Measurements from ENCODE around the gene CDX1.
A peak's percentile ranks its signal among the peaks of the same experiment; 100 is the strongest.
"Not testable (repeated sequence)": the region's sequence is repeated elsewhere in the genome, so short reads cannot be mapped to it uniquely, and the experiment has no call there.

CDX1 gene

DNA sequence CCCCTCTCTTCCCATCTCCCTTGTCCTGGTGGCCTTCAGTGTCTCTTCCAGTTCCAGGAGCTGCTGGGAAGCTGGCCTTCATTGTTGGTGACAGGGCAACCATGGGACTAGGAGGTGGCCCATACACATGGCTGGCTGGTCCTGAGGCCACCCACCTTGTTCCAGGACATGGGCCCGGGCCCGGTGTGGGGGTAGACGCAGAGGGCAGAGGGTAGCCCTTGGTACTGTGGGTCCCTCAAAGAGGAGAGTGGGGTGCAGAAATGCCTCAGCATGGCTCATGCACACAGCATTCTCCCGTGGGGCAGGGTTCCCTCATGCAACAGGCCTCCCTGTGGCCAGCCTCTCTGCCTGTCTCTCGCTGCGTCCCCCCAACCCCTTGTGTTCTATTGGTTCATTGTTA, 44.1 kb downstream of the CDX1 start:
- DNase-seq, result no peak

DNA sequence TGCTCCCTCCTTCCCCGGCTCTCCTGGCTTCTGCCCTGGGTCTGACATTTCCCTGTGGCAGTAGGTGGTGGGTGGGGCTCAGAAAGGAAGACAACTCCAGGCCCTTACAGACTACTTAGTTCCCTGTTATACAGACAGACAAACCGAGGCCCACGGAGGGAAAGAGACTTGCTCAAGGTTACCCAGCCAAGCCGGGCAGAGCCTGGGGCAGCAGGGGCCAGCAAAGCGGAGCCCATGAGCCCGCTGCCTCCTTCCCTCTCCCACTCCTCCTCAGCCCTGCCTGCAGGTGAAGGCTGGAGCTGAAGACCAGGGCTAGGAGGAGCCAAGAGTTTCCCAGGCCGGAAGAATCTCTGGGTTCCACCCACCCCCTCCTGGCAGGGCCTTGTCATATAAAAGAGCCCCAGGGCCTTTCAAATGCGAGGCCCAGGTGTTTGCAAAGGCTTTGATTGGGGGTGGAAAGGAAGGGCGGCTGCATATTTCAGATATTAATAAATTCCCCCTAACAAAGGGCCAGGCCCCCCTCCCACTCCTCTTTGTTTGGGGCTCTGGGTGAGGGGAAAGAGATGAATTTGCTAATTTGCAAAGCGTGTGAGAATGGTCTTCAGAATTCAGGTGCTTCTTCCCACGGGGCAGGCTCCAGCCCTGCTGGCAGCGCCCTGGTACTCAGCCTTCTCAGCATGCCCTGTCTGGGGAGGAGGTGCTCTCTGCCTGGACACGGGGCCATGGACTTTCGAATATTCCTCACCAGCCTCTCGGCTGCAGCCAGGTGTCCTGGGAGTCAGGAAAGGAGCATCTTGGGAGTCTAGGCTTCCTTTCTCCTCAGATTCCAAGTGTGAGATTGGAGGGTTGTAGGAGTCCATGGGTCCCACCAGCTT, 44.8 kb downstream of the CDX1 start:
- no peak for DNase-seq

GRCh38 chr5:150213530-150213929, 47.0 kb downstream of the CDX1 start:
- no peak for DNase-seq

DNA sequence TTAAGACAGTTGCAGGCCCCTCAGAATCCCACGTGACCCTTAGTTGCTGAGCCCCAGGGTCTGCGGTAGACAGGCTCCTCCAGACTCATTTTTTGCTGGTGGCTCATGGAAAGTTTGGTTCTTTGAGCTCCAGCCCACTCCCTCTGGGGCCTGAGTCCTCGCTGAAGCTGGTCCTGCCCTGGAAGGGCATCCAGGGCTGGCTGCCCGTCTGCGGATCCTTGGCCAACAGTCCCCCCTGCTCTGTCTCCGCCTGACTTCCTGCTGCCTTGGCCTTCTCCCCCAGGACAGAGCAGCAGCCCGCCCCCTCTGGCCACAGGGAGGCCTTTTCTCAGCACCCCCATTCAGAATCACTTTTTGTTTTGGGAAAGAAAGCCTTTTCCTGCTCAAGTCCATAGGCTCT, 47.7 kb downstream of the CDX1 start:
- DNase-seq, result no peak

DNA sequence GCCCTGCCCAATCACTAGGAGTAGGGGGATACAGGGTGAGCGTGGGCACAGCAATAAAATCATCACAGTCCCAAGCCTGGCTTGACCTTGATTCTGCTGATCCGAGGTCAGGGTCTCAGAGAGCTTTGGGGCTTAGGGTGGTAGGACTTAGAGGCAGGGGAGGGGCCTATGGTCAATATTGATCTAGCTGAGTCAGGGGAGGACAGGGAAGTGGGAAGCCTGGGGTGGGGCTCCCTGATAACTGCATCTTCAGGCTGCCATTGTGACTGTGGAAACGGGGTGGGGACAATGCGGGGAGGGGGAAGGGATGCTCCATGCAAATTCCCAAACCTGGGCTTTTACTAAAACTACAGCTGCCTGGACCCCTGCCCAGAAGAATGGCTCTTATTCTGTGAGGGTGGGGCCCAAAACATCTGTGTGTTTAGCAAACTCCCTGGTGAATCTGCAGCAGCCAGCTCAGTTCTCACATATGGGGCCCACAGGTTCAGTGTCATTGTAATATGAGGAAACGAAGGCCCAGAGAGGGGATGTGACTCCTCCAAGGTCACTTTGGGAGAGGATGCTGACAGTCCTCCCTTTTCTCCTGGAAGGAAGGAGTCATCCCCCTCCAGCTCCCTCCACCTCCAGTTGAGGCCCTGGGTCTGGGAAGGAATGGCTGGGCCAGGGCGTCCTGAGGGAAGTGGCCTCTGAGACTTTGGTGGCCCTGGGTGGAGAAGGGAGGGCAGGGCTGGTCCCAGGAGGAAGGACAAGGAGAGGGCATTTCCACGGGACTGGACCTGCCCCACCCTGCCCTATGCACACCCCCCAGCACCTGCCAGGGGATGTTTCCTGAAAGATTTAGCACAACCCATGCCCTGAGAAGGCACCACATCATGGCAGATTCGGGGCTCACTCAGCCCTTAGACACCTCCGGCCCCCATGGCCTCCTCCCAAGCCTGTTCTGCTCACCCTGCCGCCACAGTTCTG, 49.7 kb downstream of the CDX1 start:
- DNase-seq, result no peak

DNA sequence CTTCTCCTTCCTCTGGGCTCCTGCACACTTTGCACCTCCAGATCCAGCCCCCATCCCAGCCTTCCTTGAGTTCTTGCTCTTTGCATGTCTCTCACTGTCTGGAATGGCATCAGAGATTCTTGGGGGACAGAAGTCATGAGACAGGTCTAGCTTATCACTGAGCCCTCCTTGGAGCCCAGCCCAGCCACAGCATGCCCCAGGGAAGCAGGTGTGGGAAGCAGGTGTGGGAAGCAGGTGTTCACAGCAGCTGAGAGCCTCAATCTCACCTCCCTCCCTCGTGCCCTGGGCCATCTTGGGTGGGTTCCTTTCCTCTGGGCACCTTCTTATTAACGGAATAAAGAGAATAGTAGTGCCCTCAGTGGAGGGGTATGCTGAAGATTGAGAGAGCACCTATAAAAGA, 50.5 kb downstream of the CDX1 start:
- DNase-seq, result no peak

DNA sequence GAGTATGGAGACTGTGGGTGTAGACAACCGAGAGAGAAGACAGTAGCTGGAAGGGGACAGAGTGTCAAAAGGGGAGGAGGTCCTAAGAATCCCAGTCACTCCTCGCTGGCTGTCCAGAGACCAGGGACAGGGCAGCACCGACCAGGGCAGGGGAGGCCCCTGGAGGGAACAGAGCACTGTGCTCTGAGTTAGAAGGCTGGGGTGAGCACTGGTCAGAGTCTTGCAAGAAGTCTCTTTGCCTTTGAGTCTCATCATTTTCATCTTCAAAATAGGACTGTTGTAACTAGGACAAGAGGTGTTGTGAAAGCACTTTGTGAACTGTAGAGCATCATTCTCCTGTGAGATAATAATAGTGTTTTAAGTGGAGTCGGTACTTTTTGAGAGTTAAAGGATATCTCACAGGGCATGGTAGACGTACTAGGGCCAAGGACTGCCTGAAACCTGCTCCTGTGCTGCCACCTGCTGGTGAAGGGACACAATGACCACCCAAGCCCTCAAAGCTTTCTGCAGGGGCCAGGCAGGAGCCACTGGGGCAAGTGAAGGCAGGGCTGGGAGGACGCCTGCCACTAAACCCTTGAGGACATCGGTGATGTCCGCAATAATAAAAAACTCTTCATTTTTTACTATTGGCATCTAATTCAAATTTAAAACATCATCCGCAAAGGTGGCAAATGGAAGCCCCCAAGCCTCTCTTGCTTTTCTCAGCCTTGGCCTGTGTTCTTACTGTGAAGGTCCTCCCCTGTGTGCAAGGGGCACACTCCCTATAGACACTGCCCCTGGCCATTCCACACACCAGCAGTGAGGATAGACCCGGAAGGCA, 51.5 kb downstream of the CDX1 start:
- DNase-seq, result peak; percentile 80 to 84

DNA sequence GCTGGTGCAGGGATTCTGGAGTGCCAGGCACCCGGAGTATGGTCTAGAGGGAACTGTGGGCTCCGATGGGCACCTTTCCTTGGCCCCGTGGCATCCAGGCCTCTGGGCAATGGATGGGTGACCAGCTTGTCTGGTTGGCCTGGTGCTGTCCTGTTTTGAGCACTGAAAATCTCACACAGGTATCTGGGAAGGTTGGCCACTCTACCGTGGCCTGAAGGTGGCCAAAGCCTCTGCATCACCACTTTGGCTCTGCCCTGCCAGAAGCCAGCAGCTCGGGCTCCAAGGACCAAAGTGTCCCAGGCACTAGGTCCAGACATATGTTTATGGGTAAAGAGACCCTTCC, 52.1 kb downstream of the CDX1 start:
- no peak for DNase-seq

- DNase-seq, result no peak
Observed at GRCh38 chr5:150219142-150219541, 52.6 kb downstream of the CDX1 start.

GRCh38 chr5:150219861-150220260, 53.3 kb downstream of the CDX1 start:
- no peak for DNase-seq

GRCh38 chr5:150221471-150221870, 54.9 kb downstream of the CDX1 start:
- no peak for DNase-seq

GRCh38 chr5:150222906-150223305, 56.3 kb downstream of the CDX1 start:
- no peak for DNase-seq

DNA sequence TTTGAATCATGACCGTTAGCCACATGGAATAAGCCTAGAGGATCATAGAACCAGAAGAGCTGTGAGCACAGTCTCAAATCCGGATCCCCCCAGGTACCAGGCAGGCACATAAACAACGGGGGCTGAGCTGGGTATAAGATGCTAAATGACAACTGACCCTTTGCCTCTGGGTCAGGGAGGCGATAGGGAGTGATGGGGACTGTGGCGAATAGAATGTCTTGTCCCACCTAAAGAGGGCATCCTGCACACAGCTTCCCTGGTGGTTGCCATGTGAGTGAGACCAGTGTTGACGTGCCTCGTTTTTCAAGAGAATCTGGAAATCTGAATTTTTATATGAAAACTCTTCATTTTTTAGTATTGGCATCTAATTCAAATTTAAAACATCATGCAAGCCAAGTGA, 56.9 kb downstream of the CDX1 start:
- no peak for DNase-seq

GRCh38 chr5:150224483-150225027, 58.0 kb downstream of the CDX1 start:
- DNase-seq, result no peak

- no peak for DNase-seq
Observed at GRCh38 chr5:150227036-150227435, 60.5 kb downstream of the CDX1 start.

GRCh38 chr5:150227606-150228273, 61.2 kb downstream of the CDX1 start:
- no peak for DNase-seq

GRCh38 chr5:150229571-150229970, 63.0 kb downstream of the CDX1 start:
- no peak for DNase-seq

GRCh38 chr5:150230842-150231241, 64.3 kb downstream of the CDX1 start:
- DNase-seq, result no peak

GRCh38 chr5:150233706-150234105, 67.1 kb downstream of the CDX1 start:
- DNase-seq, result not testable (repeated sequence)
